Thyroid gland (tissue), 4 donors: ENCODE results near the gene IL21R. TPM values are rescaled to one million over a fixed set of nuclear protein-coding genes. Genes with fewer than 3 reads are reported as not detected.
"Not testable (repeated sequence)": the region's sequence is repeated elsewhere in the genome, so short reads cannot be mapped to it uniquely, and the experiment has no call there.

ENCODE experiments used
- DNase-seq, 2 donors: peaks; one replicate each; pipeline ENCODE4 v3.0.0-alpha.2; 2019
- H3K27ac ChIP-seq, 3 donors: fragments of 200-600 bp; sonication (generic); 1 replicate in 2 of 3; 2 replicates in 1 of 3; pipeline ENCODE4 v1.5.1; 2016 to 2019; ENCODE audit warnings: mild to moderate bottlenecking in 1 of 3, moderate library complexity in 1 of 3
- H3K27me3 ChIP-seq: fragments of 200-600 bp; sonication (generic); one replicate; pipeline ENCODE4 v1.5.1; 2019
- H3K36me3 ChIP-seq, 2 donors: fragments of 200-600 bp; sonication (generic); one replicate each; pipeline ENCODE4 v1.5.1; 2016 to 2019
- H3K4me1 ChIP-seq, 2 donors: fragments of 200-600 bp; sonication (generic); one replicate each; pipeline ENCODE4 v1.5.1; 2017 to 2019
- H3K4me3 ChIP-seq, 3 donors: fragments of 200-600 bp; sonication (generic); replicated peaks in 1 of 3; 1 replicate in 2 of 3; 2 replicates in 1 of 3; pipeline ENCODE4 v1.5.1; 2016; ENCODE audit warnings: mild to moderate bottlenecking in 1 of 3
- H3K9me3 ChIP-seq: fragments of 200-600 bp; sonication (generic); one replicate; pipeline ENCODE4 v1.5.1; 2017
- POLR2A ChIP-seq, 2 donors: fragments of 450-650 bp; IDR thresholded peaks; one replicate each; pipeline ENCODE4 v1.6.1; 2017; ENCODE audit warnings: antibody characterized with exemption in 2 of 2, mild to moderate bottlenecking in 2 of 2, moderate library complexity in 1 of 2
- WGBS, 2 donors: methylation state at CpG; one replicate each; pipeline ENCODE4 v1.1.5; 2017; 5-methylcytosine and 5-hydroxymethylcytosine counted together
- intact Hi-C: fragments of 100-400 bp; cut with DNase I; formaldehyde crosslinking; loops from one replicate; pipeline ENCODE4 v1.15.1; 2023
- total RNA-seq, 4 donors: library from RNA; depleted of rRNA; stranded (reverse); fragments of >200 nt; gene quantifications; one replicate each; pipeline ENCODE4 v1.2.3, GENCODE V29; 2016
- TF ChIP-seq, protein P1 (sequence below), 6 experiments: fragments of 200-600 bp in 3 of 6; fragments of 450-650 bp in 3 of 6; sonication (generic) in 3 of 6; IDR thresholded peaks; one replicate each; pipeline ENCODE4 v1.5.1; 2016 to 2019; ENCODE audit warnings: antibody characterized with exemption in 6 of 6, mild to moderate bottlenecking in 2 of 6, inconsistent platforms in 1 of 6, moderate library complexity in 1 of 6

IL21R gene
- total RNA-seq, 4 donors from 2014 or later, result 0.11 to 0.88 (median 0.32) TPM

GRCh38 chr16:27430923-27431484 lies 29.0 kb downstream of the IL21R start:
- Histone ChIP-seq H3K9me3 (no peaks in the 10 kb centered on the region), H3K36me3 (no peaks in the 10 kb centered on the region), H3K4me1 (no peaks in the 10 kb centered on the region), H3K27me3 (no peaks in the 10 kb centered on the region), H3K4me3 (no peak overlapping the region), H3K27ac (no peak overlapping the region)
- TF ChIP-seq POLR2A (IDR thresholded peaks at IDR 0.05), result no peak
- TF ChIP-seq, protein P1, sequence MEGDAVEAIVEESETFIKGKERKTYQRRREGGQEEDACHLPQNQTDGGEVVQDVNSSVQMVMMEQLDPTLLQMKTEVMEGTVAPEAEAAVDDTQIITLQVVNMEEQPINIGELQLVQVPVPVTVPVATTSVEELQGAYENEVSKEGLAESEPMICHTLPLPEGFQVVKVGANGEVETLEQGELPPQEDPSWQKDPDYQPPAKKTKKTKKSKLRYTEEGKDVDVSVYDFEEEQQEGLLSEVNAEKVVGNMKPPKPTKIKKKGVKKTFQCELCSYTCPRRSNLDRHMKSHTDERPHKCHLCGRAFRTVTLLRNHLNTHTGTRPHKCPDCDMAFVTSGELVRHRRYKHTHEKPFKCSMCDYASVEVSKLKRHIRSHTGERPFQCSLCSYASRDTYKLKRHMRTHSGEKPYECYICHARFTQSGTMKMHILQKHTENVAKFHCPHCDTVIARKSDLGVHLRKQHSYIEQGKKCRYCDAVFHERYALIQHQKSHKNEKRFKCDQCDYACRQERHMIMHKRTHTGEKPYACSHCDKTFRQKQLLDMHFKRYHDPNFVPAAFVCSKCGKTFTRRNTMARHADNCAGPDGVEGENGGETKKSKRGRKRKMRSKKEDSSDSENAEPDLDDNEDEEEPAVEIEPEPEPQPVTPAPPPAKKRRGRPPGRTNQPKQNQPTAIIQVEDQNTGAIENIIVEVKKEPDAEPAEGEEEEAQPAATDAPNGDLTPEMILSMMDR (IDR thresholded peaks at IDR 0.05), result no peak
- intact Hi-C loops, result no loop called here
- WGBS, 2 donors, result 72 to 85% methylated on average over 7 to 10 of the region's 10 CpGs
- no peak for DNase-seq

DNA sequence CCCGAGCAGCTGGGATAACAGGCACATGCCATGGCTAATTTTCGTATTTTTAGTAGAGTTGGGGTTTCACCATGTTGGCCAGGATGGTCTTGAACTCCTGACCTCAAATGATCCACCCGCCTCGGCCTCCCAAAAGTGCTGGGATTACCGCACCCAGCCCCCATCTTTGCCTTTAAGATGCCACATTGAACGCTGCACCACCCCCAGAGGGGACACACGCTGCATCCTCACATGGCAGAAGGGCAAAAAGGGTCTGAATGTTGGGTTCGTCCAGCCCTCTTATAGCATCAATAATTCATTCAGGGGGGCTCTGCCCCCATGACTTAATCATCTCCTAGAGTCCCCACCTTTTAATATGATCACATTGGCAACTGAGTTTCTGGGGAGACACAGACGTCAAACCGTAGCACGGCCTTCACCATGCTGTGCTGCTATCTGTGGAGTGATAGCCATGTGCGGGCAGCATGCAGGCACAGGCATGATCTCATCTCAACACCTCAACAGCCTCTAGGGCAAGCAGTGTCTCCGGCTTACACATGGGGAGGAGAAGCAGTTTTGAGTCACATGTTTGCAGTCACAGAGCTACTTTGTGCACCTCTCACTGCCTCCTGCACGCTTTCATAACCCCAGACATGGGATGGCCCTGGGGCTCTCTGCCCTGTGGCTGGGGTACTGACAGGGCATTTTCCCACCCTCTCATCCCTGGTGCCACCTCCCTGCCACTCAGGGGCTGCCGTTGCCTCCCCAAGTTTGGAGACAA lies 30.0 kb downstream of the IL21R start:
- DNase-seq, result no peak
- Histone ChIP-seq H3K9me3 (no peaks in the 10 kb centered on the region), H3K27ac (no peak overlapping the region), H3K4me1 (no peaks in the 10 kb centered on the region), H3K36me3 (no peaks in the 10 kb centered on the region), H3K4me3 (no peak overlapping the region), H3K27me3 (no peaks in the 10 kb centered on the region)
- WGBS, 2 donors, result 81 to 86% methylated on average over 14 to 15 of the region's 15 CpGs
- intact Hi-C loops, result no loop called here
- no peak for TF ChIP-seq POLR2A (IDR thresholded peaks at IDR 0.05)
- TF ChIP-seq, protein P1 (IDR thresholded peaks at IDR 0.05), result no peak

DNA sequence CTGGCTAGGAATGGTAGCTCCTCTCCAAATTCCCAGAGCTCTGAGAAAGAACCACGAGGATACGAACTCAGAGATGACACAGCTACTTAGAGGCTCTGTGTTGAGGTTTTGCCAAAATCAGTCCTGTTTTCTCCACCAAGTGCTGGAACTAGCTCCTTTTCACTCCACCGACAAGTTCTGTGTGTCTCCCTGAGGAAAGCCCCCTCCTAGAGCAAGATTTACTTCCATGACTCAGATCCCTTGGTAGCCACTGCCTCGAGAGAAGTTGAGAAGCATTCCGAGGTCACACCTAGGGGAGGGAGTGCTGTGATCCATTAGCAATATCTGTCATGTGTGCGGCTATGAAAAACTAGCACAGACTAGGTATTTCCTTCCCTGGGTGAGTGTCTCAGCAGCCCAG lies 30.6 kb downstream of the IL21R start:
- 53 to 57% methylated on average over 5 to 6 of the region's 6 CpGs for WGBS, 2 donors

GRCh38 chr16:27433191-27433590 lies 31.2 kb downstream of the IL21R start:
- H3K27ac ChIP-seq, H3K9me3 ChIP-seq, H3K36me3 ChIP-seq, H3K4me1 ChIP-seq, H3K4me3 ChIP-seq, H3K27me3 ChIP-seq, DNase-seq, intact Hi-C loops: not testable (repeated sequence)
- WGBS, 2 donors, result 80 to 82% methylated on average over 5 of the region's 5 CpGs

More for the DNA sequence above, 30.6 kb downstream of the IL21R start:
- Histone ChIP-seq H3K27ac (no peak overlapping the region), H3K36me3 (no peaks in the 10 kb centered on the region), H3K4me3 (no peak overlapping the region), H3K9me3 (no peaks in the 10 kb centered on the region), H3K27me3 (no peaks in the 10 kb centered on the region), H3K4me1 (no peaks in the 10 kb centered on the region)
- DNase-seq, result no peak
- no peak for TF ChIP-seq POLR2A (IDR thresholded peaks at IDR 0.05)
- TF ChIP-seq, protein P1 (IDR thresholded peaks at IDR 0.05), result no peak
- intact Hi-C loops, result no loop called here

DNA sequence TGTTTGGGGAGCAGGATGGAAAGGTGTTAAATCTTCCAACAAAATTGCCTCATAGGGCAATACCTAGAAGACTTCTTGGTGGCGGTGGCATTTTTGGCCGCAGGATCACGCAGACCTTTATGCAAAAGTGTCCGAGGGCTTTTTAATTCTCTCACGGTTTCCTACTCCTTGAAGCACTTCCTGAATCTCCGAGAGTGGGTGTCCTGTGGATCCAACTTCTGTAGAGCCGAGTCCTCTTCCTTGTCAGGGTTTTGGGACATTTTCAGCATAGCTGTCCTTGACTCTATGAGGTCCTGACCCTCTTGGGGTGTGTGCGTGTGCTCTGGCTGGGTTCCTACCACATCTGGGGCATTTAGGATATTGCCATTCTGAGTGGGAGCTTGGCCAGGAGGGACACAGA lies 31.7 kb downstream of the IL21R start:
- DNase-seq, result no peak
- no peak overlapping the region for H3K4me3 ChIP-seq

More for the DNA sequence above, 31.7 kb downstream of the IL21R start:
- intact Hi-C loops, result no loop called here
- 76% methylated on average over 7 to 8 of the region's 8 CpGs for WGBS, 2 donors
- no peaks in the 10 kb centered on the region for H3K4me1 ChIP-seq
- no peaks in the 10 kb centered on the region for H3K36me3 ChIP-seq
- no peak overlapping the region for H3K27ac ChIP-seq
- H3K27me3 ChIP-seq, result no peaks in the 10 kb centered on the region
- H3K9me3 ChIP-seq, result no peaks in the 10 kb centered on the region
- TF ChIP-seq, protein P1 (IDR thresholded peaks at IDR 0.05), result no peak
- no peak for TF ChIP-seq POLR2A (IDR thresholded peaks at IDR 0.05)
